Osteocyte (in vitro differentiated cells): ENCODE data around the gene PACS1. TPM values are rescaled to one million over a fixed set of nuclear protein-coding genes. Genes with fewer than 3 reads are reported as not detected.

Experiments
- DNase-seq: peaks from one replicate; pipeline ENCODE4 v3.0.0; 2021; ENCODE audit warnings: mixed read lengths; ENCODE audit not compliant: unreplicated experiment; ENCODE audit errors: extremely low spot score
- H3K27ac Mint-ChIP-seq: one replicate; pipeline ENCODE4 v1.8.0; 2021; ENCODE audit warnings: mild to moderate bottlenecking, mixed read lengths; ENCODE audit not compliant: unreplicated experiment
- H3K27me3 Mint-ChIP-seq: one replicate; pipeline ENCODE4 v1.8.0; 2021; ENCODE audit warnings: mixed read lengths; ENCODE audit not compliant: unreplicated experiment
- H3K36me3 Mint-ChIP-seq: one replicate; pipeline ENCODE4 v1.8.0; 2021; ENCODE audit warnings: mixed read lengths; ENCODE audit not compliant: unreplicated experiment
- H3K4me1 Mint-ChIP-seq: one replicate; pipeline ENCODE4 v1.8.0; 2021; ENCODE audit warnings: mixed read lengths; ENCODE audit not compliant: unreplicated experiment
- H3K4me3 Mint-ChIP-seq: one replicate; pipeline ENCODE4 v1.8.0; 2021; ENCODE audit warnings: mild to moderate bottlenecking, moderate library complexity, mixed read lengths; ENCODE audit not compliant: unreplicated experiment
- H3K9me3 Mint-ChIP-seq: one replicate; pipeline ENCODE4 v1.8.0; 2021; ENCODE audit warnings: mixed read lengths; ENCODE audit not compliant: unreplicated experiment
- total RNA-seq: library from RNA; stranded (reverse); gene quantifications from 2 replicates; pipeline ENCODE4 v1.2.1, GENCODE V29; 2021
- TF ChIP-seq, protein P1 (sequence below): fragments of 200-600 bp; sonication (generic); IDR thresholded peaks from 2 replicates; pipeline ENCODE4 v1.5.0; 2021; ENCODE audit warnings: antibody characterized with exemption, mild to moderate bottlenecking, moderate library complexity

Gene PACS1
- total RNA-seq, 1 donor from 2014 or later, result 83.8 TPM

DNA sequence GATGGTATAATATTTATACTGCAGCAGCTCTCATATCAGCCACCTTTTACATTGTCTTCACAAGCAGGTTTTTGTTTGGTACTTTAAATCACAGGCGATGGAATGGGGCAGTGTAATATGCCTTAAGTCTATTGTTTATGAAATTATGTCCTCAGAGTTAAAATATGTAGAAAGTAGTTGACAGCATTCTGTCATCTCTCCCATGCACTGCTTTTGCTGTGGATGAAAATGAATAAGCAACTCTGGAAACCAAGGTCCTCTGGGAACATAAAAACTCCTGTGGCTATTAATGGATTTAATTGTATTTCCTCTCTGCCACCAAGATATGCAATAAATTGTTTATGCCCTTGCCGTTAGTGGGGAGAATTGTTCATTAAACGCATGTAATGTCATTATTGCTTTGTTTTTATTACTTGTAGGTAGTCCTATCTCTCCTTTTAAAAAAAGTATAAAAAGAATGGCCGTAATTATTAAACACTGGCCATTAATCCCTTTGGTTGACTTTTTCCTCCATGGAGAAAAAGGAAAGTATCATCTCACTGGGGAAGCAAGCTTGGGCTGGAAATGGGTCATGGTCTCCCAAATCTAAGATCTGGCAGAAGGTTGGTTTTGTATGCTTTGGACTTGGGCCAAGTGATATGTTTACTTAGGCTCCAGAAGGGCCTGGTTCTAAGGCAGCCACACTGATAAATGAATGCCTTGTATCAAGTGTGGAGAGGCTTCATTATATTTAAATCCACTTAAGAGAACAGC lies 13.1 kb downstream of the PACS1 start:
- peak overlapping the region; percentile 2 for H3K4me3 Mint-ChIP-seq
- H3K27me3 Mint-ChIP-seq, result no peaks in the 10 kb centered on the region
- peaks cover under 1% of the 10 kb centered on the region for H3K36me3 Mint-ChIP-seq
- no peaks in the 10 kb centered on the region for H3K9me3 Mint-ChIP-seq
- DNase-seq, result peak; percentile 11
- peaks cover 52% of the 10 kb centered on the region for H3K4me1 Mint-ChIP-seq
- TF ChIP-seq, protein P1, sequence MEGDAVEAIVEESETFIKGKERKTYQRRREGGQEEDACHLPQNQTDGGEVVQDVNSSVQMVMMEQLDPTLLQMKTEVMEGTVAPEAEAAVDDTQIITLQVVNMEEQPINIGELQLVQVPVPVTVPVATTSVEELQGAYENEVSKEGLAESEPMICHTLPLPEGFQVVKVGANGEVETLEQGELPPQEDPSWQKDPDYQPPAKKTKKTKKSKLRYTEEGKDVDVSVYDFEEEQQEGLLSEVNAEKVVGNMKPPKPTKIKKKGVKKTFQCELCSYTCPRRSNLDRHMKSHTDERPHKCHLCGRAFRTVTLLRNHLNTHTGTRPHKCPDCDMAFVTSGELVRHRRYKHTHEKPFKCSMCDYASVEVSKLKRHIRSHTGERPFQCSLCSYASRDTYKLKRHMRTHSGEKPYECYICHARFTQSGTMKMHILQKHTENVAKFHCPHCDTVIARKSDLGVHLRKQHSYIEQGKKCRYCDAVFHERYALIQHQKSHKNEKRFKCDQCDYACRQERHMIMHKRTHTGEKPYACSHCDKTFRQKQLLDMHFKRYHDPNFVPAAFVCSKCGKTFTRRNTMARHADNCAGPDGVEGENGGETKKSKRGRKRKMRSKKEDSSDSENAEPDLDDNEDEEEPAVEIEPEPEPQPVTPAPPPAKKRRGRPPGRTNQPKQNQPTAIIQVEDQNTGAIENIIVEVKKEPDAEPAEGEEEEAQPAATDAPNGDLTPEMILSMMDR, result no peak
- peak overlapping the region; percentile 71 for H3K27ac Mint-ChIP-seq

DNA sequence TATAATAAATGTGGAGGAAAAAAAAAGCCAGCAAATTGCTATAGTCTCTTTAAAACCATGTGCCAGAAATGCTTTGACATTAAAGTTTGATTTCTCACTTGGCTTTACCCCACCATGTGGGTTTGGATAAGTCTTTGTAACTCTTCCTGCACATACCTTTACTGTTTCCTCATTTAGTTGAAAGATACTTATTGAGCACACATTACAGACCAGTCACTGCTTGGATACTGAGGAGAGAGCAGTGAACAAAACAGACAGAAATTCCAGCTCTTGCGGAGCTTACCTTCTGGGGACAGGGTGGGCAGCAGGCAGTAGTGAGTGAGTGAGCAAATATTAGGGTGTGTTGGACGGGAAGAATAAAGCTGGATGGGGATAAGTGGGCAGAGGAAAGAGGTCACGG lies 13.7 kb downstream of the PACS1 start:
- peaks cover 50% of the 10 kb centered on the region for H3K4me1 Mint-ChIP-seq
- H3K27ac Mint-ChIP-seq, result no peak overlapping the region
- DNase-seq, result peak; percentile 21

DNA sequence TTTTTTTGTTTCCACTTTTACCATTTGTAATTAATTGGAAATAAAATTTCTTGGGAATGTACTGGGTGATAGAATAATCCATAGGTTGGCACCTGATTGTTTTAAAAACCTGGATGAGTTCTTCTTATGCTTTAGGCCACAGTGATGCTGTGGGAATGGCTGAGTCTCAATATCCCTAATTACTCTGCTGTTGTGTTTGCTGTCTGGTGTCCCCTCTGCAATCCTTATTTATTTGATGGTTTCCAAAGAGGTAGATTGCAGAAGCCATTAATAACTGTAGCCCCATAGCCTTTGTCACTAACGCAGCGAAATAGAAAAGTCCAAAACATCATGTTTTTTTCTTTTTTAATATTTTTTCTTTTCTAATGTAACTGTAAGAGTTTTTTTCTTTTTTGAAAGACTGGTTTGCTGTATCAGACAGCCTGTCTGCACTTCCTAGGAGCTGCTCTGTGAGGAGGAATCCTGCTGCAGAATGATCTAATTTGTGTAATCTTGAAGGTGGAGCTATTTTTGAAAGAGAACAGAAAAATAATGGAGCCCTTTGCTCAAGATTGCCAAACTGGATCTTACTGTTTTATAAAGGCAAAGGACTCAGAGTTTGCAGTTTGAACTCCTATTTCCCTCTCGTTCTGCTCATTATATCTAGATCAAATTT lies 14.9 kb downstream of the PACS1 start:
- H3K4me3 Mint-ChIP-seq, result no peak overlapping the region

More for the DNA sequence above, 13.7 kb downstream of the PACS1 start:
- no peaks in the 10 kb centered on the region for H3K9me3 Mint-ChIP-seq
- TF ChIP-seq, protein P1, result no peak
- H3K27me3 Mint-ChIP-seq, result no peaks in the 10 kb centered on the region
- no peak overlapping the region for H3K4me3 Mint-ChIP-seq
- no peaks in the 10 kb centered on the region for H3K36me3 Mint-ChIP-seq

DNA sequence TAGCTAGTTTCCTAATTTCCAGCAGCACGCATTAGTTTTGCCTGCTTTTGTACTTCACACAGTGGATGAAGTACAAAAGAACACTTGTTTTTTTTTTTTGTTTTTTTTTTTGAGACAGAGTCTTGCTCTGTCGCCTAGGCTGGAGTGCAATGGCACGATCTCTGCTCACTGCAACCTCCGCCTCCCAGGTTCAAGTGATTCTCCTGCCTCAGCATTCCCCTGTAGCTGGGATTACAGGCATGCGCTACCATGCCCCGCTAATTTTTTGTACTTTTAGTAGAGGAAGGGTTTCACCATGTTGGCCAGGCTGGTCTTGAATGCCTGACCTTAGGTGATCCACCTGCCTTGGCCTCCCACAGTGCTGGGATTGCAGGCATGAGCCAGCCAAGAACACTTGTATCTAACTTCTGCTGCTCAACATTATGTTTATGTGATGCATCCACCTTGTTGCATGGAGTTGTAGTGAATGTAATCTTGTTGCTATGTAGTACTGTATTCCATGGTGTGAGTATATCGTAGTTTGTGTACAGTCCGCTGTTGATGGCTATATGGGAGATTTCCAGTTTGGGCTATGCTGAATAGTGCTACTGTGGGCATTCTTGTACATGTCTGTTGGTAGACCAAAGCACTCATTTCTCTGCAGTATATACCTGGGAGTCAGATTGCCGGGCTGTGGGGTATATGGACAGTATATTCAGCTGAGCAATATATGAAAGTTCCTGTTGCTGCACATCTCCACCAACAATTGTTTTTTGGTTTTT lies 17.3 kb downstream of the PACS1 start:
- no peaks in the 10 kb centered on the region for H3K27me3 Mint-ChIP-seq
- H3K27ac Mint-ChIP-seq, result no peak overlapping the region
- TF ChIP-seq, protein P1, result no peak
- H3K36me3 Mint-ChIP-seq, result no peaks in the 10 kb centered on the region
- H3K4me3 Mint-ChIP-seq, result no peak overlapping the region
- peaks cover 27% of the 10 kb centered on the region for H3K4me1 Mint-ChIP-seq
- peak; percentile 36 for DNase-seq
- no peaks in the 10 kb centered on the region for H3K9me3 Mint-ChIP-seq

More for the DNA sequence above, 14.9 kb downstream of the PACS1 start:
- DNase-seq, result peak; percentile 3
- H3K27ac Mint-ChIP-seq, result peak overlapping the region; percentile 6
- H3K4me1 Mint-ChIP-seq, result peaks cover 49% of the 10 kb centered on the region
- no peaks in the 10 kb centered on the region for H3K36me3 Mint-ChIP-seq
- TF ChIP-seq, protein P1, result no peak
- H3K9me3 Mint-ChIP-seq, result no peaks in the 10 kb centered on the region
- no peaks in the 10 kb centered on the region for H3K27me3 Mint-ChIP-seq

DNA sequence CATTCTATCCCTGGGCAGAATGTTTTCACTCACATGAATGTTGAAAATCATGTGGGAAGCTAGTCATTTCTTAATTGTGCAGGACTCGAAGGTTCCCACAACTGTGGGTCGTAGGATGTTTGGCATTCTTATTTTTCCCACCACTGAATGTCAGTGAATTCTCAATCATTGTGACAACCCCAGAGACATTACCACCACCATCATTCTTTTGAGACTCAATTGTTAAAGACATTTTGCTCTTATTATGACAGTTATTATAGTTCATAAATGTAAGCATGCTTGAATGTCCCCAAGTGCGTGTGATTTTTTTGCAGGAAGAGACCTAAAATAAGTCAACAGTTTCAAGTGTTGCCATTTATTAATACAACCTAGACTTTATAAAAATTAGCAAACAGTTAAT lies 19.0 kb downstream of the PACS1 start:
- TF ChIP-seq, protein P1, result no peak
- DNase-seq, result no peak

More for the DNA sequence above, 19.0 kb downstream of the PACS1 start:
- Mint-ChIP-seq H3K4me3 (no peak overlapping the region), H3K9me3 (no peaks in the 10 kb centered on the region), H3K36me3 (peaks cover 1% of the 10 kb centered on the region), H3K4me1 (peaks cover 11% of the 10 kb centered on the region), H3K27me3 (no peaks in the 10 kb centered on the region), H3K27ac (no peak overlapping the region)
